Measurements from ENCODE around the gene TRIM66.

TRIM66 gene

GRCh38 chr11:8608652-8609051 lies 73.8 kb downstream of the TRIM66 start:
- DNase-seq (ENCODE audit: low read depth) = no peak

- DNase-seq (ENCODE audit: low read depth) = no peak
Observed at GRCh38 chr11:8605971-8606563, 76.4 kb downstream of the TRIM66 start.

- DNase-seq (ENCODE audit: low read depth) = no peak
Observed at GRCh38 chr11:8604078-8604723, 78.3 kb downstream of the TRIM66 start.

GRCh38 chr11:8603696-8604077 lies 78.8 kb downstream of the TRIM66 start:
- no peak for DNase-seq (ENCODE audit: low read depth)

- DNase-seq (ENCODE audit: low read depth) = no peak
Observed at GRCh38 chr11:8601376-8602133, 80.9 kb downstream of the TRIM66 start.

GRCh38 chr11:8598506-8598905 lies 84.0 kb downstream of the TRIM66 start:
- DNase-seq (ENCODE audit: low read depth) = no peak

- no peak for DNase-seq (ENCODE audit: low read depth)
Observed at GRCh38 chr11:8597182-8597581, 85.3 kb downstream of the TRIM66 start.

- DNase-seq (ENCODE audit: low read depth) = no peak
Observed at GRCh38 chr11:8596504-8597046, 85.9 kb downstream of the TRIM66 start.

- no peak for DNase-seq (ENCODE audit: low read depth)
Observed at GRCh38 chr11:8593935-8594909, 88.2 kb downstream of the TRIM66 start, which contains the start of gene STK33. STK33 (minus strand) TSS chr11:8594228; CDS start chr11:8474905, 119,323 bp downstream.

- no peak for DNase-seq (ENCODE audit: low read depth)
Observed at GRCh38 chr11:8593455-8593854, 89.0 kb downstream of the TRIM66 start.

GRCh38 chr11:8587915-8588314 lies 94.5 kb downstream of the TRIM66 start:
- DNase-seq (ENCODE audit: low read depth) = no peak

GRCh38 chr11:8586805-8587204 lies 95.7 kb downstream of the TRIM66 start:
- DNase-seq (ENCODE audit: low read depth) = no peak

GRCh38 chr11:8586184-8586583 lies 96.3 kb downstream of the TRIM66 start:
- no peak for DNase-seq (ENCODE audit: low read depth)

GRCh38 chr11:8584511-8584910 lies 98.0 kb downstream of the TRIM66 start:
- DNase-seq (ENCODE audit: low read depth) = no peak

- DNase-seq (ENCODE audit: low read depth) = no peak
Observed at GRCh38 chr11:8584082-8584481, 98.4 kb downstream of the TRIM66 start.

GRCh38 chr11:8581300-8581699 lies 101.2 kb downstream of the TRIM66 start:
- DNase-seq (ENCODE audit: low read depth) = no peak

- DNase-seq (ENCODE audit: low read depth) = no peak
Observed at GRCh38 chr11:8577791-8578581, 104.5 kb downstream of the TRIM66 start.

- no peak for DNase-seq (ENCODE audit: low read depth)
Observed at GRCh38 chr11:8574798-8575197, 107.7 kb downstream of the TRIM66 start.

- no peak for DNase-seq (ENCODE audit: low read depth)
Observed at GRCh38 chr11:8573777-8574176, 108.7 kb downstream of the TRIM66 start.

- DNase-seq (ENCODE audit: low read depth) = no peak
Observed at GRCh38 chr11:8567602-8568198, 114.8 kb downstream of the TRIM66 start.
